Adrenal gland (tissue), 5 donors: ENCODE results near the gene ZNF148.

Experiments
- POLR2A ChIP-seq, 2 donors: fragments of 450-650 bp; IDR thresholded peaks; one replicate each; pipeline ENCODE4 v1.6.1; 2017; ENCODE audit warnings: antibody characterized with exemption in 2 of 2, mild to moderate bottlenecking in 2 of 2, moderate library complexity in 1 of 2
- TF ChIP-seq, protein P1 (sequence below), 6 experiments: fragments of 450-650 bp in 4 of 6; fragments of 200-600 bp in 2 of 6; sonication (generic) in 1 of 6; IDR thresholded peaks; 1 replicate in 5 of 6; 2 replicates in 1 of 6; pipeline versions ENCODE4 v1.5.1 to v1.8.0; 2016 to 2021; ENCODE audit warnings: antibody characterized with exemption in 6 of 6, mild to moderate bottlenecking in 2 of 6, moderate library complexity in 1 of 6
- donor health status: DM: no; HTN: no; CAD: no.

DNA sequence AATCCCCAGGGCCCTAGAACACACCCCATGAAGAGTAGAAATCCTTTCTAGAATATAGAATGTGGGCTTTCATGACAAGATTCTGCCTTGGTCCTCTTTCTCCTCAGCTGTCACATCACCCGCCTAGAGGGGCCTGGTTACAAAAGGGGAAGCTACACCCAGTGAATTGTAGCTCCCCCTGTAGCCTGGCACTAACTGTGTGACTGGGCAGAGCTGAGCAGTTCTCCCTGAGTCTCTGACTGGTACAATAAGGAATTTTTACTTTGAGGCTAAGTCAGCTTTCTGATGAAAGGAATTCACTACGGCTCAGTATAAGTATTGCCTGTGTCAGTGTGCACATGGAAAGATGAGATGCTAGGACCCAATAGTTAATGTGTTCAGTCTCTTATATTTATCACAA, 28.7 kb upstream of the ZNF148 start:
- no peak for TF ChIP-seq POLR2A (IDR thresholded peaks at IDR 0.05)
- TF ChIP-seq, protein P1, sequence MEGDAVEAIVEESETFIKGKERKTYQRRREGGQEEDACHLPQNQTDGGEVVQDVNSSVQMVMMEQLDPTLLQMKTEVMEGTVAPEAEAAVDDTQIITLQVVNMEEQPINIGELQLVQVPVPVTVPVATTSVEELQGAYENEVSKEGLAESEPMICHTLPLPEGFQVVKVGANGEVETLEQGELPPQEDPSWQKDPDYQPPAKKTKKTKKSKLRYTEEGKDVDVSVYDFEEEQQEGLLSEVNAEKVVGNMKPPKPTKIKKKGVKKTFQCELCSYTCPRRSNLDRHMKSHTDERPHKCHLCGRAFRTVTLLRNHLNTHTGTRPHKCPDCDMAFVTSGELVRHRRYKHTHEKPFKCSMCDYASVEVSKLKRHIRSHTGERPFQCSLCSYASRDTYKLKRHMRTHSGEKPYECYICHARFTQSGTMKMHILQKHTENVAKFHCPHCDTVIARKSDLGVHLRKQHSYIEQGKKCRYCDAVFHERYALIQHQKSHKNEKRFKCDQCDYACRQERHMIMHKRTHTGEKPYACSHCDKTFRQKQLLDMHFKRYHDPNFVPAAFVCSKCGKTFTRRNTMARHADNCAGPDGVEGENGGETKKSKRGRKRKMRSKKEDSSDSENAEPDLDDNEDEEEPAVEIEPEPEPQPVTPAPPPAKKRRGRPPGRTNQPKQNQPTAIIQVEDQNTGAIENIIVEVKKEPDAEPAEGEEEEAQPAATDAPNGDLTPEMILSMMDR (IDR thresholded peaks at IDR 0.05), result no peak
